LoVo (cell line): ENCODE data around the gene CAPZB.
"Not testable (repeated sequence)": the region's sequence is repeated elsewhere in the genome, so short reads cannot be mapped to it uniquely, and the experiment has no call there.

ENCODE experiments used
- DNase-seq: peaks from one replicate; pipeline ENCODE4 v3.0.0-alpha.2; 2016; ENCODE audit warnings: low spot score

Gene CAPZB

DNA sequence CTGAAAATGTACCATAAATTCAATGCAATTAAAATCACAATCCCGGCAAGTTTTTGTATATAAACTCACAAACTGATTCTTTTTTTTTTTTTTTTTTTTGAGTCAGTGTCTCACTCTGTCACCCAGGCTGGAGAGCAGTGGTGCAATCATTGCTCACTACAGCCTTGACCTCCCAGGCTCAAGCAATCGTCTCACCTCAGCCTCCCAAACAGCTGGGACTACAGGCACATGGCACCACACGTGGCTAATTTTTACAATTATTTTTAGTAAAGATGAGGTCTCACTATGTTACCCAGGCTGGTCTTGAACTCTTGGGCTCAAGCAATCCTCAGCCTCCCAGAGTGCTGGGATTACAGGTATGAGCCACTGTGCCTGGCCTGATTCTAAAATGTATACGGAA lies 12.1 kb upstream of the CAPZB start:
- DNase-seq, result not testable (repeated sequence)

DNA sequence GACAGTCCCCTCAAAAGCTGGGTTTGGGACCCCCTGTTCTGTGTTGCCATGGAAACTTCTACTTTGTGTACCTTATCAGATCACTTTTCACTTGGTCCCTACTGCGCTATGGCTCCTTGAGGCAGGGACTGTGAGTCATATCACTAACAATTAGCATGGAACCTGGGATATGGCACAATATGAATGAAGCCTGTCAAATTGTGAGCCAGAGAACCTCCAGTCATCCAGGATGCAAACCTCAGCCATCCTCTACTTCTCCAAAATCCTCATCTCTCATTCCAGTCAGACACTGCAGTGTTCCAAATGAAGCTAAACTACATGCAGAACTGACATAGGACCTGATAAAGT lies 11.2 kb upstream of the CAPZB start:
- DNase-seq, result no peak

DNA sequence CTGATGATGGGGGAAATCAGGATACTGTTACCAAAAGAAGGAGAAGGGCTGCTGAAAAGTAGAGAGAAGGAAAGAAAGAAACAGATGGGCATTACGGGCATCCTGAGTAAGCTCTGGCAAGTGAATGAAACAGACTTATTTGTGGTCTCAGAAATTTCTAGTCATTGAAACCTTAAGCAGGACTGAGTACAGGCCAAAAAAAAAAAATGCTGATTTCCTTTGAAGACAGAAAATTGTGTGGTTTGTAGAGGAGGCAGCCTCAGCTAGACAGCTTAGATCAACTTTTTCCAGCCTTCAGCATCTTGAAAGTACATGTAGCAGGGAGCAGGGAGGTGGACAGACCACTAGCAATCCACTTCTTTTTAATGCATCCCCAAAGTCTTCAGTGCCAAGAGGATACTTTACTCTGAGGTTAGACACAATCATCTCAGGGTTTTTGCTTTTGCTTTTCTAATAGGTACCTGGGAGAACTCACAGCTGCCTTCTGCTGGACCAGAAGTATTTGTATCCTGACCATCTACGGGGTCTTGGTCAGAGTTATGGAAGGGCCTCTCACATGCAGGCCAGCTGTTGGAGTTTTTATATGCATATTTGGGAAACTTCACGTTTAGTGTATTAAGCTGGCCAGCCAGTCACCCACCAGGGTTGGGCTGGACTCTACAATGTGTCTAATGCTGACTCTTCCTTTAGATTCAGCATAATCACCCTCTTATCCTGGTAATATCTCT lies 10.6 kb upstream of the CAPZB start:
- DNase-seq, result no peak

DNA sequence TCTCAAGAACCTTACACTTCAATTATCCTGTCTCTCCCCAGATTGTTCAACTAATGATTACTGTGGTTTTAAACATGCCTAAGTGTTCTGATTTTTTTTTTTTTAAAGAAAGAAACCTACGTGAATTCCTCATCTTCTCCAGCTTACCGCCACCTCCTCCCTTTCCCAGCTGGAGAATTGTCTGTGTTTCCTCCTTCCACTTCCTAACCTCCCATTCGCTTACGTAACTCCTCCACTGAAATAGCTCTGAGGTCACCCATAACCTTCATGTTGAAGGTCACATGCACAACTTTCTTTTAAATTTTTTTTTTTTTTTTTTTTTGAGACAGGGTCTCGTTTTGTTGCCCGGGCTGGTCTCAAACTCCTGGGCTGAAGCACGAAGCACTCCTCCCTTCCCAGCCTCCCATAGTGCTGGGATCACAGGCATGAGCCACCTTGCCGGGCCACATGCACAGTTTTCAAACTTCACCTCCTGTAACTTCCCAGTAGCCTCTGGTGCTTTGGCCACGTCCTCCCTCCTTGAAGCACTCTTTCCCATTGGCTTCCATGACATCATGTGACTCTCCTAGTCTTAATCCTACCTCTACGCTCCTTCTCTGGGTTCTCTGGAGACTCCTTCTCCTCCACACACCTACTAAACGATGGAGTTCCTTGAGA lies 9.8 kb upstream of the CAPZB start:
- no peak for DNase-seq

DNA sequence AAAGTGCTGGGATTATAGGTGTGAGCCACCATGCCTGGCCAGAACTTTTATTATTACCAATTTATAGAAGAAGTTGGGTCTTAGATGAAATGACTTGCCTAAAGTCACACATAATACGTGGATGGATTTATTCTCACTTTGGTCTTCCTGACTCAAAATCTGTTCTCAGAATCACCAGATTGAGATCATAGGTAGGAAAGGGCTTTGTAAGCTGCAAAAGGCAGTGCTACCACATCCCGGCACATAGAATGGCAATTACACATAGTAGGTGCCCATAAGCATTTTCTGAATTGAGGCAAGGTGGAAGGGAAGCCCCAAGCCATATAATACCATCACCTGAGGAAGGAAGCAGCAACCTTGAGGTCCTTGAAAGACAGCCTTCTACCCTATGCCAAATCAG lies 8.2 kb upstream of the CAPZB start:
- no peak for DNase-seq

DNA sequence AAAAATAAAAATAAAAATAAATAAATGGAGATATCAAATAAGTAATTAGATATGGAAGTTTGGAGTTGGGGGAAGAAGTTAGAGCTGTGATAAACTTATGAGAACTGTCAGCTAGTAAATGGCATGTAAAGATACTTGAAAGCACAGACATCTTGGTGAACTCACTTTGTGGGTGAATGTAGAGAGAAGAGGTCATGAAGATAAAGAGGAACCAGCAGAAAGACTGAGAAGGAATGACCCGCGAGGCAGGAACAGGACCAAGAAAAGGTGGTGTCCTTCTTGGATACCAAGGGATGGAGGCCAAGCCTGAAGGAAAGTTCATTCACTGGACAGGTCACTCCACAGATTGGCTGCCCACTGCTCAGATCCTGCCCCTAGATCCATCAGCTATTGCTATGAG lies 4.7 kb upstream of the CAPZB start:
- DNase-seq, result no peak

DNA sequence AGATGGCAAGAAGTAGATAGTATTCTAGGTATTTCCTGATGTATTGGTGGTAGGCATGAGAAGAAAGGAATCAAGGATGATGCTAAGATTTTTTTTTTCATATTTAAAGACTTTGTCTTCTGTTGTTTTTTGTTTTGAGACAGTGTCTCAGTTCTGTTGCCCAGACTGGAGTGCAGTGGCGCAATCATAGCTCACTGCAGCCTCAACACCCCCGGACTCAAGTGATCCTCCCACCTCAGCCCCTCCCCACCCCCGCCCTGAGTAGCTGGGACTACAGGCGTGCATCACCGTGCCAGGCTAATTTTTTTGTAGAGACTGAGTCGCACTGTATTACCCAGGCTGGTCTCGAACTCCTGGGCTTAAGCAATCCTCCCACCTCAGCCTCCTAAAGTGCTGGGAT lies 2.8 kb upstream of the CAPZB start:
- DNase-seq, result no peak

DNA sequence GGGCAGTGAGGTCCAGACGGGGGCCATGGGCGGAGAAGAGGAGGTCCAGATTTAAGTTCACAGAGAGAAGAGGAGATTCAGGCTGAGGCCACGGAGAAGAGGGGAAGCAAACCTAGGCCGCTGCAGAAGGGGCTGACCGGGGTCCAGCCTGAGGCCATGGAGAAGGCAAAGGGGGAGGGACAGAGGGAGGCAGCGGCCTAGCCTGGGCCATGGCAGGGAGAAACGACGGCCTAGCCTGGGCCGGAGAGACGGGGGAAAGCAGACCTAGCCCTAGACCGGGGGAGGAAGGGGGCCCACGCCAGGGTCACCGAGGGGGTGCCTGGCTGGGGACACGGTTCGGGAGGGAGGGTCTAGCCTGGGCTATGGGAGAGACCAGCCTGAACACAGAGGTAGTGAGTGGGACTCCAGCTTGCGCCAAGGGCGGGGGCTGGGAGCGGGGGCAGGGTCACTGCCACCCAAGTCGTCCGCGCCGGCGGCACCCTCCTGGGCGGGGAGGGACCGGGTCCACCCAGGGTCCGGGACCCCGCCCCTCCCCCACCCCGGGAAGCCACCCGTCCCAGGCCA lies 459 bp downstream of the CAPZB start:
- no peak for DNase-seq

DNA sequence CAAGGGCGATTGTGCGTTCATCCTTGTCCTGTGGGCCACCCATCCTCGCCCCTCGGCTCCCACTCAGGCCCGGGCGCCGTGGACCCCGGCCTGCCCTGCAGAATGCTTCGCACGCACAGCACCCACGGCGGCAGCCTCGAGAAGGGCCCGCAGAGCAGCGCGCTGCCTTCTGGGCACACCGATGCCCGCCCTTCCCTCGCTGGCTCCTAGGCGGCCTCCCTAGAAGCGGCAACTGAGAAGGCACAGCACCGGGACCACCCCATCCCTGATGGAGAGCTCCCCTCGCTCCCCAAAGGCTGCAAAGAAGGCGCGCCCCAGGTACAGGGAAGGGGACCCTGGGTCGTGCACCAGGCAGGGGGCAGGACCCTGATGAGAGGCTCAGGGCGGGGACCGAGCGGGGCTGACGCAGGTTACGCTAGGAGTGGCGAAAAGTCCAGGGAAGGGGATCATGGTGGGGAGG lies 971 bp downstream of the CAPZB start:
- no peak for DNase-seq

DNA sequence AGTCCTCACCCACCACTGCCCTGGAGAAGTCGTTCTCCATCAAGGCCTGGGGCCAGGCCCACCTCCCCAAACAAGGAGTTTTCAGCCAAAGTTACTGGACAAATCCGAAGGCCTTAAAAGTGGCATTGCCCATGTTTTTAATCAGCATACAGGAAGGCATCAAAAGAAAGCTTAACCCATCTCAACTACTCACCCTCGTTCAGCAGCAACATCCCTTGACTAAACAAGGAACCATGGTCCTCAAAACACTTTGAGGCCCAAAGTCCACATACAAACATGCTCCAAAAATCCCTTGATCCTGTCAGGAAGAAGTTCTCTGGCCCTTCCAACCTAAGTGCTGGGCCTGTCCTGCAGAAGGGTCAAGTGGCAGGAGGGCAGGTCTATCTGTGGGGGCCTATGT lies 1.6 kb downstream of the CAPZB start:
- no peak for DNase-seq

DNA sequence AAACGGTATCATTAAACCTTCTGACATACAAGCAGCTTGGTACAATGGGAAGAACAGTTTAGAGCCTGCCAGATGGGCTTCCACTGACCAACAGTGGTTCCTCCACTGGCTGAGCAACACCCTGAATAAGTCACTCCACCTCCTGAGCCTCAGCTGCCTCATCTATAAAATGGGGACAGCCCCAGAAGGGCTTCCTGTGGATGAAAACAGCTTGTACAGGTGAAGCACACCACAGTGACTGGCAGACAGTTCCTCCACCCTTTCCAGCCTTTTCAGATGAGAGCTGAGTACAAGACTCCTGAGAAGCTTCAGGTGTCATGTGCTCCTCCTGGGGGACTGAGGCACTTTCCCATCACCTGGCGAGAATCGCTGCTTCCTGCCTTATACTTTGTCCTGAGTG lies 2.1 kb downstream of the CAPZB start:
- no peak for DNase-seq

DNA sequence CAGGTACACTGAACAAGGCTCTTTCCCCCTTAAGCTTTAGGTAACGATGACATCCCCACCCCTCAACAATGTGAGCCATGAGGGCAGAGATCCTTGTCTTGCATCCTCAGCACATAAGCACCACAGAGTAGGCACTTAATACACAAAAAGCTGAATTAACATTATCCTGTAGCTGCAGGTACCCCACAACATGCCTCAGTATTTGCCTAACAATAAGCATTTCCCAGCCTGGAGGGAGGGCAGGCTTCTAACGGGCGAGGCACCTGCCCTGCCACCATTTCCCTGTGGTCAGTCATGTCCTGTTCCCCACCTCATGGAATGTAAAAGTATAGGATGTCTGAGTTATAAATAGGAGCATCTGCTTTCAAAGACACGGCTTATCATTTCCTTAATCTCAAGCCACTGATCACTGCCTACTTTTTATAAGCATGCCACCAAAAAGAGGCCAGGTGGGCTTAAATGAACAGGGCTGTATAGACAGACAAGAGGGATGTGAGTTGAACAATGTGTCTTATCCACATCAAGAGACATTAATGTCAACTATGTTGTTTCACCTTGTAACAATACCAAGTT lies 3.4 kb downstream of the CAPZB start:
- no peak for DNase-seq

DNA sequence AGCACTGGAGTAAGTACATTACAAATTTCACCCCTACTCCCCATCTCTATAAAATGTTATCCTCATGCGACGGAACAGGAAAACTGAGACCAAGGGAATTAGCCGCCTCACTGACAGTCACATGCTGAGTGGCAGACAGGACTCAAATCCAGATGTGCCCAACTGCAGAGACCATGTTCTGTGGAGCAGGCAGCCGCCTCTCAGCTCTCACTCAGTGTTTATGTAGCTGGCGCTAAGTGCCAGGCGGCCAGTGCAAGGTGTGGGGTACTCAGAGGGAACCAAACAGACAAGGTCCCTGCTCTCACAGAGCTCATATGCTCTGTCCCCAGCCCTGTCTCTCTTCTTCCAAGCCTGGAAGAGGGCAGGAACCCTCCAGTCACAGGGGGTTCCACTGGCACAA lies 5.1 kb downstream of the CAPZB start:
- no peak for DNase-seq

DNA sequence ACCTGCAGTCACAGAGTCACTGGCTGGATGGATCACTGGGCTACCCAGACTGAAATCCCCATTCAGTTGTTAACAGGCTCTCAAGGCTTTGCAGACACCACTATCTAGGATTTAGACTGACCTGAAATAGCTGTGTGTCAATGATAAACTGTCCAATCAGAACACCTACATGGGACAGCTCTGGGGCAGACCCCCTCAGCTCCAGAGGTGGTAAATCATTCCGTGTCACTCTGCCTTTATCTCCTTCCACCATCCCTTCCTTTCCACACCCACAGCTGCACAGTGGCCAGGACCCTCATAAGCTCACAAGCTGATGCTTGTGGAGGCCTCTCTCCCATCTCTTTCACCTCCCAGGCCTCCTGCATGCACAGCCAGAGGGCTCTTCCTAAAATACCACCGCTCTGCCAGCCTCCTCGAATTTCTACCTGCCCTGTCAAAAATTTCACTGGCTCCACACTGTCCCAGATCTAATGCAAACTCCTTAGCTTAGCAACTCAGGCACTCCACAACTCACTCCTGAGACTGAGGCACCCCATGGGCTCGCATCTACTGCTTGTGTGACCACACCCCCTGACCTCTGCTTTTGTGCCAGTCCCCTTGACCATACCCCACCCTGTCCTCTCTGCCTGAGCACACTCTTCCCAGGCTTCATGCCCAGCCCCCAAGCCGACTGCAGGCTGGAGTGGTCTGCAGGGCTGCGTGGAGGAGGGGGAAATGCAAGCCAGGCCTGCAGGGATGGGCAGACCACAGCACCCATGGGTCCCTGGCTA lies 5.8 kb downstream of the CAPZB start:
- no peak for DNase-seq

DNA sequence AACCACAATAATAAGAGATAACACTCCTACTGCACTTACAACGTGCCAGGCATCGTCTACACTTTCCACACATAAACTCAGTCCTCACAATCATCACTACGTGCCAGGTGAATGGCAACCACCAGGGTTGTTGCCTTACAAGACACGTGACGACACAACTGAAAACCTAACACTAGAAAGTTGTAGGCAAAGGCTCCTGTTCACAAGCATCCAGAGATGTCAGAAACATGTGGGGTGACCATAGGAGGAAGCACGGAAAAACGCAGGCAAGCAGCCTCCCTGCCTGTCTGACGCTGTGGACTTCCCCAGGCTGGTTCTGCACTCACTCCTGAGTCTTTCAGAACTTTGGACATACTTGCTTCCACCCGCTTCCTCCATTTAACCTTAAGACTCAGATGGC lies 7.0 kb downstream of the CAPZB start:
- DNase-seq, result no peak

DNA sequence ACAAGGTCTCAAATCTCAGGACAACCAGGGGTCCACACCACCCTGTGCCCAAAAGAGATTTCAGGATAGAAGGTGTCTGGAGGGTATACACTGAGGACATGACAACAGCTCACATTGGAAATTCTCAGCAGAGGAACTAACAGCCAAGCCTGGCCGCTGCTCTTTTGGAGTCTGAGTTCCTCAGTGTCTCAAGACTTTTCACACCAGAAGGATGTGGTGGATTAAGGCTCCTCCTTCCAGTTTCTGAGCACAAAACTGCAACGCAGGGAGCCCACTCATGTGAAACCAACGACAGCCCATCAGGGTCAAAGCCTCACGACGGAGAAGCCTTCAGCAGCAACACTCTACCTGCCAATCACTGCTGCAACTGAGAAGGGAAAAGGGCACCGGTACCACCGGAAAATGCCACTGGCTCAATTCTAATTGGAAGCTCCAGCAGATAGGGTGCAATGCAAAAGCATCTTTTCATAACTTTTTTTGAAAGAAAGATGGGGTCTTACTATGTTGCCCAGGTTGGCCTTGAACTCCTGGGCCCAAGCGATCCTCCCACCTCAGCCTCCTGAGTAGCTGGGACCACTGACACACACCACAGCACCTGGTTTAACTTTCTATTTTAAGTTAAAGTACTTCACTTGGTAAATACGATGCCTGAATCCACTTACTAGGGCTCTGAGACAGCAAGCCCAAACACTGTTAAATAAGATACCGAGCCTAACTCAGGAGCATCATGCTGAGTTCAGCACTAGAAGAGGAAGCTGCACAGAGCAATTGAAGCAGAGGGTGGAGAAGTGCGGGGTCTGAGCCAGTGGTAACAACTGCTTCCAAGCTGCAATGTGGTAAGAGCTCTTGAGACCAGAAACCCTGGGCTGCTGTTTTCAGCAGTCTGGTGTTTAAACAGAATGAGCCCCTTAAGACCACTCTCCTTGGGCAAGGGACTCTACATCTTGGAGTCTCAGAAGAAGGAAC lies 7.8 kb downstream of the CAPZB start:
- no peak for DNase-seq

DNA sequence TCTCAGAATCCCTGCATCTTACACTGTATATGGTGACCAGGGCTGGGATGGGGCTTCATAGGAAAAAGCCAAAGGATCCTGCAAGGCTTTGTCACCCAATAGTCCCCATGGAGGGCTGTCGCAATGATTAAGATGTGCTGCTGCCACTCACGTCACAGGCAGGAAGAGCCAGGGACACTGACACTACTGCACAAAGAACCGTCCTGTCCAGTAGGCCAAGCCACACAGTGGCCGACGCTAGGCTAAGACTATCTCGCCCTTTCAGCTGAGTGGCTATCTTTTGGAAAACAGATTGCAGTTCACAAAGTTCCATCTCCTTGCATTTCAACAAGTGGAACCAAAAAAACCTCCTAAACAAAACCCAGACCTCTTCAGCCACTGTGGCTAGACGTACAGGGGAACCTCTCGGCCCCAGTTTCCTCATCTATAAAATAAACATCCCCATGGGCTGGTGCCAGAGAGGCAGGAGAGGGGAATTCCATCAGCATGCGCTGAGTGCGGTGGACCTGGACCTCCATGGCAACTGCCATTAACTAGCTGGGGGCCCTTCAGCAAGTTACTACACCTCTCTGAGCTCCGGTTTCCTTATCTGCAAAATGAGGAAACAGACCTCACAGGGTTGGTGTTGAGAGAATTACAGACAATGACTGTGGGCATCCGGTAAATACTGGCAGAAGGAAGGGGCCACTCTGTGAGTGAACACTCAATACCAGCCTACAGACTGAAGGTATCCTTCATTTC lies 8.7 kb downstream of the CAPZB start:
- DNase-seq, result no peak

DNA sequence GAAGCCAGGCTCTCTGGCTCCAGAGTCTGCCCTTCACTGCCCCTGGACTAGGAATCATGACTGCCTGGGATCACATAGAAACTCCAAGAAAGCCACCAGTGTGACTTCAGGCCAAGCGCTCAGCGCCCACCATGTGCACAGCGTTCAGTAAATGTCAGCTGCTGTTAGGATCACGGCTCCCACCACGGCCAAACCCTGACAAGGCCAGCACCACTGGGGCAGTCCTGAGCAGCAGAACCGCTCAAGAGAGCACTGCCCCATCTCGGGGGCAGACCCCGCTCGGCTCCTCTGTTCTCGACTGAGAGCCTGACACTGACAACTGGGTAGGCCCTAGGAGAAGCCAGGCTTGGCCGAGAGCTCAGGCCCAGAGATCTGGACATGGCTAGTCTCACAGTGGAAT lies 10.0 kb downstream of the CAPZB start:
- no peak for DNase-seq

DNA sequence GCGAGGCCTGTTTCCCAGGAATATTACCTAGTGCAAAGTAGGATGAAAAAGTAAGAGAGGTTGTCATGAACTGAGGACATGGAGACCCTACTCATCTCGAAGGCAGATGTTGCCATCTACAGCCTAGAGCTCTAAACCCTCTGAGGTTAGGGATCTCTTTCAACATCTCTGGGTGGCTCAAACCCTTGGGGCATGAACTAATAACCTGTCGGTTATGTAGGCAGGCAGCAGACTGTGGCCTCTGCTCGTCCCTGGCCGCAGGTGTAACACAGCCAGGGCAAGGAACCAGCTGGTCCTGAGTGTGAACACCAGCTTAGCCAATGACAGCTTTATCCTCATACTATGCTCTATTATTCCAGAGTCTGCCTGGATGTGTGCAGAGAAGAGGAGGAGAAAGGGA lies 13.2 kb downstream of the CAPZB start:
- no peak for DNase-seq

DNA sequence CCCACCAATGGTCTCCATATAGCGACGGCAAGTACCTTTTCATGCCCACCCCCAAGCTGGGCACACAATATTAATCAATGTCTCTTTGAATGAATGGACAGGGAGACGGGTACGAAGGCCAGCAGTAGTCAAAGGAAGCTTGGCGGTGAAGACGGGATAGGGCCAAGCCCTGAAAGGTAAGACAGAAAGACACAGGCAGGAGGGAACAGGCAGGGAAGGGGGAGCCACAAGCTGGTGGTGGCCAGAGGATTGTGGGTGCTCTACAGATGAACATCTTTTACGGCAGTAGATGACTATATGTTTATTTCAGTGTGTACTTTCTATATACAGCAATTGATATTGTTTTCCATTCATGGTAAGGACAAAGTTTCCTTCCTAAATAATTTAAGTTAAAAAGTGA lies 16.3 kb downstream of the CAPZB start:
- no peak for DNase-seq
